Forelimb muscle (tissue), 1 donor: Measurements from ENCODE around the gene TFB2M. TPM values are rescaled to one million over a fixed set of nuclear protein-coding genes. Genes with fewer than 3 reads are reported as not detected.
"Not testable (repeated sequence)": the region's sequence is repeated elsewhere in the genome, so short reads cannot be mapped to it uniquely, and the experiment has no call there.

Experiments
- DNase-seq: peaks from one replicate; pipeline ENCODE4 v3.0.0-alpha.2; 2013; ENCODE audit warnings: low read depth
- polyA plus RNA-seq: library from polyadenylated mRNA; unstranded; fragments of 120-200 nt; gene quantifications from one replicate; pipeline ENCODE4 v1.2.1, GENCODE V29; 2013; ENCODE audit not compliant: insufficient read length

The TFB2M gene
- 11.7 TPM for polyA plus RNA-seq

GRCh38 chr1:246566128-246566812 is at the start of gene TFB2M, which contains the start of gene CNST:
TSS of gene TFB2M (minus strand) at chr1:246566261. CDS start at chr1:246566138, 123 bp downstream.
TSS of gene CNST (plus strand) at chr1:246566456. CDS start at chr1:246591563, 25,107 bp downstream.
- peak; percentile 98 for DNase-seq

- no peak for DNase-seq
Observed at GRCh38 chr1:246613096-246613758, 47.2 kb upstream of the TFB2M start.

GRCh38 chr1:246609632-246610031 is 43.6 kb upstream of the TFB2M start:
- no peak for DNase-seq

- no peak for DNase-seq
Observed at GRCh38 chr1:246608616-246609376, 42.7 kb upstream of the TFB2M start.

- DNase-seq = no peak
Observed at GRCh38 chr1:246607462-246607861, 41.4 kb upstream of the TFB2M start.

GRCh38 chr1:246605231-246605630 is 39.2 kb upstream of the TFB2M start:
- not testable (repeated sequence) for DNase-seq

- DNase-seq = no peak
Observed at GRCh38 chr1:246602194-246602593, 36.1 kb upstream of the TFB2M start.

- DNase-seq = no peak
Observed at GRCh38 chr1:246600579-246600978, 34.5 kb upstream of the TFB2M start.

GRCh38 chr1:246599315-246599714 is 33.3 kb upstream of the TFB2M start:
- no peak for DNase-seq

- no peak for DNase-seq
Observed at GRCh38 chr1:246597971-246598370, 31.9 kb upstream of the TFB2M start.

- peak; percentile 38 for DNase-seq
Observed at GRCh38 chr1:246597340-246597739, 31.3 kb upstream of the TFB2M start.

GRCh38 chr1:246595146-246595545 is 29.1 kb upstream of the TFB2M start:
- DNase-seq = no peak

- no peak for DNase-seq
Observed at GRCh38 chr1:246592695-246593094, 26.6 kb upstream of the TFB2M start.

GRCh38 chr1:246591958-246592357 is 25.9 kb upstream of the TFB2M start:
- DNase-seq = no peak

GRCh38 chr1:246591504-246591903 is 25.4 kb upstream of the TFB2M start:
- no peak for DNase-seq

GRCh38 chr1:246591047-246591446 is 25.0 kb upstream of the TFB2M start:
- DNase-seq = no peak

GRCh38 chr1:246589919-246590318 is 23.9 kb upstream of the TFB2M start:
- DNase-seq = not testable (repeated sequence)

- no peak for DNase-seq
Observed at GRCh38 chr1:246588159-246588721, 22.2 kb upstream of the TFB2M start.

GRCh38 chr1:246587606-246588005 is 21.5 kb upstream of the TFB2M start:
- DNase-seq = no peak

- no peak for DNase-seq
Observed at GRCh38 chr1:246587032-246587431, 21.0 kb upstream of the TFB2M start.

- DNase-seq = no peak
Observed at GRCh38 chr1:246583448-246584185, 17.6 kb upstream of the TFB2M start.
